Amygdala (tissue), 56 donors: ENCODE measurements around the gene PLSCR1.
"Not testable (repeated sequence)": the region's sequence is repeated elsewhere in the genome, so short reads cannot be mapped to it uniquely, and the experiment has no call there.

Experiments used
- DNase-seq, 56 donors: peaks; one replicate each; lab custom pipeline; 2025; lab: John Stamatoyannopoulos, UW

PLSCR1 gene

DNA sequence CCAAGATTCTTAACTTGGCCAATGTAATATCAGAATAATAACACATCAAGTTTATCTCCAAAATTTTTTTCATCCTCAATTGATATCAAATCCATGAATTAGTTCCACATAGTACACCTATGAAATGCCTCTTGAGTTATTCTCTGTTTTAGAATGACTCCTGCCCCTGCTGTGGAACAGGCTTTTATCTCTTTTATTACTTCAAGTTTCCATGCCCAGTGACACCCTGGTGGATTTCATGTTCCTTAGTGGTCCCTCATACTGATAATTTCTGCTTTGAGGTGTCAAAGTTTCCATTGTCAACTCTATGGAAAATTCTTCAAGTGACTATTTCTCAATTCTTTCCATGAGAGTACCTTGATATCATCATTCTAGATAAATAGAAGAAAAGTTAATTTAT, 24.6 kb downstream of the PLSCR1 start:
- DNase-seq, result no peak

- no peak for DNase-seq
Observed at GRCh38 chr3:146517684-146518435, 26.5 kb downstream of the PLSCR1 start.

DNA sequence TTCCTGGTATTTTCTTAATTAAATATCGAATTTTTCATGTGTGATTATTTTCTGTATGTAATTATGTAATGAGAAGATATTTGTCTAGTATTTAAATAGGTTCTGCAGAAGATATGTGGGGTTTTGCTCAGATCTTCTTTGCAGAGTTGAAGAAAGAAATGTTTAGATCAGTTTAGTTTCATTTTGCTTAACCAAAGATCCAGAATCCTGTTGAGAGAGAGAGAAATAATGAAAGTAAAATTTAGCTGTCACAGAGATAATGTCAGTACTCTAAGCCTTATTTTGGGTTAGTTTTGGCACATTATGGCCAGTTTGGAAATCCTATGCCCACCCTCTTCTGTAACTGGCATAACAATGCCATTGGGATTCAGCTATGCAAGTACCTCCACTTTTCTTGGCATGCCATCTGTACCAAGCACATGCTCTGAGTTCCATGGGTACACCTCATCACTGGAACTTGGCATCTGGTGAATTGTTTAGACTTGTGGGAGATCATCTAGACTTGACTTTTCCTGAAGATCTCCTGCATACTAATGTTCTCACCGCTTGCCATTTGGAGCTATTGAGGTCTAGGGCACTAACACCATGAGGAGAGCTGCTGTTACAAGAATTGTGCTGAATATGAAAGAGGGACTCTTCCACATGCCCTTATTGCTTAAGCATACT, 30.9 kb downstream of the PLSCR1 start:
- DNase-seq, result no peak

- no peak for DNase-seq
Observed at GRCh38 chr3:146511402-146512134, 32.8 kb downstream of the PLSCR1 start.

- DNase-seq, result no peak
Observed at GRCh38 chr3:146507331-146508120, 36.9 kb downstream of the PLSCR1 start.

DNA sequence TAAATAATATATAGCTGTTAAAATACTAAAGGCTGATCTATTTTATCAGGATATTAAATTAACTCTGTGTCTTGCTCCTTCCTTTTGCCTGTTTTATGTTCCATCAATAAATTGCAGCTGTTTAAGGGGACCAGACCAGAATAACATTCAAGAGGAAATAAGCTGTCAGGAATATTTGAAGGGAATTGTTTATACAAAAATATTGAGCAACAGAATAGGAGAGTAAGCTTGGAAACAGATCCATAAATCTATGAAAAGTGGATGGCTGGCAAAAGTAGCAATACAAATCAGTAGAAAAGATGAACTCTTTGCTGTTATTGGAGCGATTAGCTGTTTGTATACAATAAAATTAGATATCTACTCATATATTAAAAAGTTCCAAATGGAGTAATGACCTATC, 38.9 kb downstream of the PLSCR1 start:
- DNase-seq, result no peak

DNA sequence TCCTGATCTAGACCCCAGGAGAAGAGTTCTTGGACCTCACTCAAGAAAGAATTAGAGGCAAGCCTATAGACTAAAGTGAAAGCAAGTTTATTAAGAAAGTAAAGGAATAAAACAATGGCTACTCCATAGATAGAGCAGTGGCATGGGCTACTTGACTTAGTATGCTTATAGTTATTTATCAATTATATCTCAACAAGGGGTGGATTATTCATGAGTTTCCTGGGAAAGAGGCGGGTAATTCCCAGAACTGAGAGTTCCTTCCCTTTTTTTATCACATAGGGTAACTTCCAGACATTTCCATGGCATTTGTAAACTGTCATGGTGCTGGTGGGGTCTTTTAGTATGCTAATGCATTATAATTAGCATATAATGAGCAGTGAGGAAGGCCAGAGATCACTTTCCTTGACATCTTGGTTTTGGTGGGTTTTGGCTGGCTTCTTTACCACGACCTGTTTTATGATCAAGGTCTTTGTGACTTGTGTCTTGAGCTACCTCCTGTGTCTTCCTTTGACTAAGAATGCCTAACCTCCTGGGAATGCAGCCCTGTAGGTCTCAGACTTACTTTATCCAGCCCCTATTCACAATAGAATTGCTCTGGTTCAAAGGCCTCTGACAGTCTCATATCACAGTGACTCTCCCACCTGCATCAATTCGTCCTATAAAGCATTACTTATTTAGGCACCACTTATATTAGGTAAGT, 39.8 kb downstream of the PLSCR1 start:
- DNase-seq, result no peak

DNA sequence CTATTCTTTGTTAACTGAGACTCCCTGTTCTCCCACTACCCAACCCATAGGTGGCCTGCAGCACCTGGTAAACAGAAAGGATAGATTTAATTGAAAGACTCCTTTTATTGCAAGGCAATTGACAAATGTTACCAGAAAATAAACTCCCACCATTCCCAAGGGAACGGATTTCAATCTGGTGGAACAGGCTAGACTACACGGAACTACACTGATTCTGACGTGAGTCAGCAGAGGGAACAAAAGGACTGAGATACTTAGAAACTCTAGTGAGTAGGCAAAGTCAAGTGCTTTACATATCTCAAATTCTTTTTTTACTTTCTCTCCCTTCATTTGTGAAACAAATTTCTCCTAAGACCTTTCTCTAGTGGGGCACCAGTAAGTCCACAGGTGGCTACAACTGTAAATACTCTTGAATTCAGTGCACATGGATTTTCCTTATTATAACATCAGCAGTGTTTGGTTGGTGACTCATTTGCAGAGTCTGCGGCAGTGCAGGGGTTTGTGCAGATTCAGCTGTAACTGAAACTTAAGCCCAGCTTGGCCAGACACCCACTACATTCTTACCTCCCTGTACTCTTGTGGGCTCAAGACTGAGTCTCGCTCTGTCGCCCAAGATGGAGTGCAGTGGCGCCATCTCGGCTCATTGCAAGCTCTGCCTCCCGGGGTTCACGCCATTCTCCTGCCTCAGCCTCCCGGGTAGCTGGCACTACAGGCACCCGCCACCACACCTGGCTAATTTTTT, 40.8 kb downstream of the PLSCR1 start:
- DNase-seq, result no peak

DNA sequence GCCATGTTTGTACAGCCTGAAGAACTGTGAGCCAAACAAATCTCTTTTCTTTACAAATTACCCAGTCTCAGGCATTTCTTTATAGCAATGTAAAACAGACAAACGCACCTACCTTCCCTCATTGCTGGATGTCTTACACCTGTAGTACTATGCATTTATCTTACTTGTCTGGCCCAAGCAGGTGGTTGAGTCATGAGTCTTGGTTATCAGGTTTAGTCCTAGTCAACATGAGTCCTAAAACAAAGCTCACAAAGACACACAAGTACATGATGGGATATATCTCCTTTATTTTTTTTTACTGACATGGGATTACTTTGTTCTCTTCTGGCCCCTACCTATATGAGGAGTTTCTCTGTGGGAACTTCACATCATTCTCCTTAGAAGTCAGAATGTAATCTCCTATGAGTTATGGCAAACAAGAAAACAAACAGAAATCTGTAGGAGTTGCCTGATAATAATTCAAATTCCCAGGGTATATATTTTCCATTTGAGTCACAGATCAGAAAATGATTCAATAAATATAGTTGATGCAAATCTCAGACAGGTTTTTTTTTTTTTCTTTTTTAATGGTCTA, 41.4 kb downstream of the PLSCR1 start:
- no peak for DNase-seq

GRCh38 chr3:146501752-146502151, 42.7 kb downstream of the PLSCR1 start:
- no peak for DNase-seq

DNA sequence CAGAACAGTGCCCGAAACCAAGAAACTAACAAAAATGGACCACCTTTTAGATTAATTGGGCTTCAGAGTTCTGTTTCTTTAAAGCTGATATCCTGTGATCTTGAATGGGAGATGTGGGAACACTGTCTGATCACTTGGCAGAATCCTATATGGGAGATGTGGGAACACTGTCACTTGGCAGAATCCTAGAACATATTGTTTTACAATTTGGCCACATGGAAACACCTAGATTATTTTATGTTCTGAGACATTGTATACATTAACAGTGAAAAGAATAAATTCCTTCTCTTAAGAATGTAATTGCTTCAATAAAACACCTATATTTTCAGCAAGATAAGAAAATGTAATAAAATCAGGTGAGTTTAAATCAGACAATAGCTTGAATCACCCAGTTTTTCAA, 44.7 kb downstream of the PLSCR1 start:
- DNase-seq, result no peak

- DNase-seq, result no peak
Observed at GRCh38 chr3:146498002-146498736, 46.2 kb downstream of the PLSCR1 start.

- DNase-seq, result not testable (repeated sequence)
Observed at GRCh38 chr3:146497145-146497843, 47.1 kb downstream of the PLSCR1 start.

GRCh38 chr3:146496726-146497125, 47.7 kb downstream of the PLSCR1 start:
- DNase-seq, result no peak

GRCh38 chr3:146496251-146496650, 48.2 kb downstream of the PLSCR1 start:
- no peak for DNase-seq

DNA sequence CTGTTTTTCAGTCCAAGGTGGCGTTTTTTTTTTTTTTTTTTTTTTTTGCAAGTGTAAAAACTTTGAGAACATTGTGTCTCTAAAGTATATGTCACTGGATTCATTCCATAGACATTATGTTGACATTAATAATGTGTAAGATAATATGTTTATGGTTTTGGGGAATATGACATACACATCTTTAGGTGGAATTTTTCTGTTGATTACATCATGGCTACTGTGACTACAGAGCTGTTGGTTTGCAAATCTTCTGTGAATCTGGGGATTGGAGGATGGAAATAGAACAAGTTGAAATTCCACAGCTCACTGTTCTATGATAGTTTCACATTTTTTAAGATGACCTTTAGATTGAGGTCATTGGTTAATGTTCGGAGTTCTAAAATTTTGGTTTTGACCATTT, 50.6 kb downstream of the PLSCR1 start:
- no peak for DNase-seq

DNA sequence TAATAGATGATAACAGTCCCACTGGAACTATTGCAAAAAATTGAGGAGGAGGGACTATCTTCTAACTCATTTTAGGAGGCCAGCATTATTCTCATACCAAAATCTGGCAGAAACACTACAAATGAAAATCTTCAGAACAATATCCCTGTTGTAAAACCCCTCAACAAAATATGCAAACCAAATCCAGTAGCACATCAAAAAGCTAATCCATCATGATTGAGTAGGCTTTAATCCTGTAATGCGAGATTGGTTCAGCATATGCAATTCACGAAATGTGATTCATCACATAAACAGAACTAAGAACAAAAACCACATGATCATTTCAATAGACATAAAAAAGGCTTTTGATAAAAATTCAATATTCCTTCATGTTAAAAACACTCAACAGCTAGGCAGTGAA, 51.2 kb downstream of the PLSCR1 start:
- DNase-seq, result no peak

DNA sequence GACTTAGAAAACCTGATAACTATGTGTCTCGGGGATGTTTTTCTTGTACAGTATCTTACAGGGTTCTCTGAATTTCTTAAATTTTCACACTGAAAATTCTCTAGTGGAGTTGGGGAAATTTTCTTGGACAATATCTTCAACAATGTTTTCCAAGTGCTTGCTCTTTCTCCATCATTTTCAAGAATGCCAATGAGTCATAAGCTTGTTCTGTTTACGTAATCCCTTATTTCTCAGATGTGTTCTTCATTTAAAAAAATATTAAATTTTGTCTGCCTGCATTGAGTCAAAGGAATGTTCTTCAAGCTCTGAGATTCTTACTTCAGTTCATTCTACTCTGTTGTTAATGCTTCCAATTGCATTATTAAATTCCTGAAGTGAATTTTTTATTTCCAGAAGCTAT, 53.1 kb downstream of the PLSCR1 start:
- DNase-seq, result no peak
